ENCODE results near the gene WDR48. TPM values are rescaled to one million over a fixed set of nuclear protein-coding genes. Genes with fewer than 3 reads are reported as not detected.

WDR48 gene
- total RNA-seq, 1 donor from 2014 or later, result 44.1 TPM

DNA sequence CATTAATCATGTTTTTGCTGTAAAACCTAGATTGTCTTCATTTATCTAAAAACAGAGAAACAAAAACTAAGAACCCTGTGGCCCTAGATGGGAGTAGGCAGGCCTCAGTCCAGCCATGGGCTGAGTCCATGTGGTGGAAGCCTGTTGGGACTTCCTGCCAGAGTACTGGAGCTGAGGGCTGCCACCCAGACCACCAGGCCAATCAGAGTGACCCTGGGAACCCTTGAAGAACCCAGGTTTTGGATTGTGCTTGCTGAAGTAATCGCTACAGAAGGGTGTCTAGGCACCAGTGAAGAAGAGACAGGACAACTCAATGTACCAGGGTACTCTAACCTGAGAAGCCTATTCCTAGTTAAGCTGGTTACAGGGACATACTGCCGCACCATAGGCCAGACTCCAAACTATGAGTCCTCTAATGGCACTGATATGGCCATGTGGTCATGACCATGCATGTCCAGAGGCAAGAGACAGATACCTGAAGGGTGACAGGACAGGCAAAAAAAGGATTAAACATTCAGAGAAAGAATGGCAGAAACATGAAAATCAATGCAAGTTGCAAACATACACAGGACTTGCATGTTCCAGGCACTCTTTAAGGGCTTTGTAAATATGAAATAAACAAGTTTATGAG, 88.6 kb downstream of the WDR48 start:
- DNase-seq, result no peak

DNA sequence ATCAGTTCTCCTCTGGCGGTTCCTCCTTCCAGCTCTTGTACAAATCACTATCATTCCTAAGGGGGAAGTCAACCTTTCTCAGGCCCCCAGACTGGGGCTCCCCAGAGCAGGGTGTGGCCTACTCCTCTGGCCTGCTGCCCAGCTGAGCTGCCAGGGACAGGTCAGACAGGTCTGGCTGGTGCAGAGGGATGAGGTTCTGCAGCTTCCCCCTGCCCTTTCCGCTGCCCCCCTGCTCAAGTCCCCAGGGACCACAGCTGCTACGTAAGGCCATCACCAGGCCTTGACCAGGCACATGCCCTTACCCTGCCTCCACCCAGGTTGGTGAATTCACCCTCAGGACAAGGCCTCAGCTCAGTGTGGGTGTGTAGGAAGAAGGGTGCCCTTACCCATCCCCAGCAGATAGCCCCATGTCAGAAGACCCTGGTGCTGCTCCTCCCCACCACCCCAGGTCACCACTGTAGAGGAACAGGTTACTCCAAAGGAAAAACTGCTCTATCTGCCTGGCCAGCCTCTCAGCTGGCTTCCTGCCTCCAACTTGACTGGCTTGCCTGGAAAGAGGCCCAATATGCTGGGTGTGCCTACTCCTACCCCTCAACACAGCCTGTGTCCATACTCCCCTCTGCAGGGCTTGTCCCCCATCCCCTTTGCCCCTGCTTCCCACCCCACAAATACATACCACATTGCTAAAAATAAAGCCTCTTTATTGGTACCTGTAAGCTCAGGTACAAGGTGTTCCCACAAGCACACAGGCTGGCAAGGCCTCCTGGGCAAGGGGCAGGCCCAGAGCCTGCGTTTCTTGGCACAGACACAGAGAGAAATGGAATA, 89.6 kb downstream of the WDR48 start:
- DNase-seq, result peak; percentile 6

DNA sequence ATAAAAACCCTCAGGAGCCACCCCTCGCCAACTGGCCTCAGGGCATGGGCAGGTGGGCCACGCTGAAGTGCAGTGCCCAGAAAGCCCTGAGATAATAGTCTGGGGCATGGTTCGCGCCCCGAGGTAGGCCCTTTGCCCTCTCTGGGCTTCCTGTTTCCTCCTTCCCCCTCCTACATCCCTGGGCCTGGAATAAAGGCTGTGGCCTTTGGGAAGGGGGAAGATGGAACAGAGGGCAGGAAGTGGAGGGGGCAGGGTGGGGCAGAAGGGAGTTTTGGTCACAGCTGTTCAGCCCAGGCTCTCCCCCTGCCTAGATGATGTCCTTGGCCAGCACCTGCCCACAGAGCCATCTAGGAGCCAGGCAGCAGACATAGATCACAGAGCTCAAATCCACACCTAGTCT, 90.3 kb downstream of the WDR48 start:
- DNase-seq, result no peak

DNA sequence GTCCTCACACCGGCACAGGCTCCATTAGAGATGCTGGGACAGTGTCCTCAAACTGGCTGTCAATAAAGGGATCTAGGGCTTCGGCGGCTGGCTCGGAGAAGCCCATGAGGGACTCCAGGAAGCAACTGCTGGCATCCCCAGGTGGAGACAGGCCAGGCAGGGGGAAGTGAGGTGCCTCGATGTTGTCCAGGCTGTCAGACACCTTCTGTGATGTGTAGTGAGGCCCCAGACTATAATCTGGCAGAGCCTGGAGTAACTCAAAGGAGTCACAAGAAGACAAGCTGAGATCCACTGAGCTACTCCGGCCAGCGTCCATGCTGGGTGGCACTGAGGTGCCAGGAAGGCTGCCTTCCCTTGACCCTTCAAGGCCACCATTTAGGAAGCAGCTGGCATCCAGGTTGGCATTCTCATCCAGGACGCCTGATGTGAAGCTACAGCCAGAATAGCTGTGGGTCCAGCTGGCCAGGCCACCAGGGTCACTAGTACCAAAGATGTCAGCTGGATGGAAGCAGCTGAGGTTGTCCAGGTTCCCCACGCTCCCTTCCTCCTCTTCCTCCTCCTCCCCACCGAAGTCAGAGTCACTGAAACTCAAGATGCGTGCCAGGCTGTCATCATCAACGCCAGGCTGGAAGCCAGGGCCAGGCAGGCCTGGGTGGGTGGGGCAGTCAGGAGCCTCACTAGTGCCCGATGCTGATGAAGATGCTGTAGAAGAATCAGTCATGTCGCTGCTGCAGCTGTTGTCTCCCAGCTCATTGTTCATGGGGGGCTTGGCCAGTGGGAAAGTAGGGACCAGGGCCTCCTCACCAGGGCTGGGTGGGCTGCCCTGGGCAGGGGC, 91.5 kb downstream of the WDR48 start:
- no peak for DNase-seq

DNA sequence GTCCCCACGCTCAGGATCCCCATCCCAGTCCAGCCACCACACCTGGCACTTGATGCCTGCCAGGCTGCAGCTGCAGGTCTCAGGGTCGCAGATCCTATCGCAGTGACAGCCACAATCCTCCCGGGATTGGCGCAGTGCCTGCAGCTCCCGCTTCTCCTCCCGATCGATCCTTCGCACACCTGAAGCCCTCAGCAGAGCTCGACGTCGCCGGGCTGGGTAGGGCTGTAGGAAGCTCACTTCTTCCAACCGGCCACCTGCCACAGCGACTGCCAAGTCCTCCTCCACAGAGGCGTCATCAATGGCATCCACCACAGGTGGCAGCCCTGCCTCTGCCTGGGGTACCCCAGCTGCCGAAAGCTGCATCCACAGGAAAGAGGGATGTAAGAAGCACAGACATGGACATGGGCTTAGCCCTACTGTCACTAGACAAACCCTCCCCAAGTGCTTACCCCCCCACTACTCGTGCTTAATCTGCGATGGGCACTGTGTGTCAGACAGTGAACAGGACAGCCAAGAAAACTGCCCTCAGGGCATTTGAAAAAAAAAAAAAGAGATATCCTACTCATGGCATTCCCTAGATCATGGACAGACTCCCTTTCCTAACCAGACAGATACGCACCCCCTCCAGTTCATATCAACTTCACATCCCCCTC, 92.4 kb downstream of the WDR48 start:
- DNase-seq, result no peak

DNA sequence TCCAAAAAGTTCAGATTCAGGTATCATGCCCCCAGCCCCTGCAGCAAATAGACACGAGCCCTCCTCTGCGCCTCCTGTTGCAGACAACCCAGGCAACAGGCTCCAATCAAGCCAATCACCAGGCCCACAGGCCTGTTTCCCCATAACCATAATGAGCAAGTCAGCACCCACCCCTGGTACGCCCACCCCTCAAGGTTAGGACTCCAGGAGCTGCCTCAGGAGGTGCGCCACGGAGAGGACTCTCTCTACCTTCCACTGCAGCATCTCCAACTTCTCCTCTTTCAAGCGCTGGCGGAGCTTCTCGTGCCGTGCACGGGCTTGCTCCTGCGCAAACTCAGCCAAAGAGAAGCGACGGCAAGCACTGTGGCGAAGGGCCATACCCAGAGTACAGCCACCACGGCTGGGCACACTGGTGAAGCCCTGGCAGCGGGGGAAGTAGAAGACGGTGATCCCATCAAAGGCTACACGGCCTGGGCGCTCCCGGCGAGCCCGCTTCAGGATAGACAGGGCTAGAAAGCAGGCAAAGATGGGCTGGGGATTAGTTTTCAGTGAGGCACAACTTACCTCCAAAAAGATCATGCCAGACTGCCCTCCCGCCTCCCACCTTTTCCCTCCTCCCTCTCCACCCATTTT, 93.0 kb downstream of the WDR48 start:
- no peak for DNase-seq

DNA sequence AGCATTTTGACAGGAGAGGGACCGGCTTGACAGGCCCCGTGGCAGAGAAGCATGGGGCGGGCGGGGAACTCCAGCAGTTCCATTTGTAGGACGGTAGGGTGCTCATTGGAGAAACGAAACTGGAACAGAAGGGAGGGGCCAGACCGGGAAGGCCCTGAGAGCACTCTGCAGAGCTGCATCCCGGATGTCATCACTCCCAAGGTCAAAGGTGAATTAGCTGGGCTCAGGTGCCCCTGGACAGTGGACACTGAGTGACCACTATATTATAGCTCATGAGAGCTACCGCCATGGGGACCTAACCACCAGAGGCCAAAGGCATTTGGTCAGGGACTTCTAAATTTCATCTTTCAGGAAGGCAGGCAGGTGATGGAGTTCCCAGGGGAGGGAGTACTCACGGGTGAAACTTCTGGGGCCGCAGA, 94.3 kb downstream of the WDR48 start:
- DNase-seq, result no peak

Small RNAs within 50 kb of the gene (small RNA-seq; reads per million reads assigned to genes)
- gene RNU6-1227P (ENCODE audit: low replicate concordance), result not detected

Other genes with a start within 250 kb of the WDR48 start
- not detected for gene SCN10A, start 235.8 kb upstream of the WDR48 start, total RNA-seq
- gene SCN11A, start 72 bp upstream of the WDR48 start, total RNA-seq, result 1.9 TPM
- 29.9 TPM for gene GORASP1, start 55.6 kb downstream of the WDR48 start, total RNA-seq
- gene TTC21A, start 55.7 kb downstream of the WDR48 start, total RNA-seq, result 4.3 TPM
- gene CSRNP1, start 101.6 kb downstream of the WDR48 start, total RNA-seq, result 27.8 TPM
- 11.8 TPM for gene XIRP1, start 140.6 kb downstream of the WDR48 start, total RNA-seq
- gene CX3CR1, start 228.0 kb downstream of the WDR48 start, total RNA-seq, result 1.5 TPM